HG03064 (cell line): ENCODE measurements around the gene CLSTN2.

Source experiments
- ATAC-seq: cut with Tn5 transposase; IDR thresholded peaks from one replicate; pipeline ENCODE4 v1.9.1; 2021; ENCODE audit warnings: low read depth; ENCODE audit not compliant: unreplicated experiment

CLSTN2 gene

GRCh38 chr3:140089403-140090072 lies 154.6 kb downstream of the CLSTN2 start:
- no peak for ATAC-seq

- no peak for ATAC-seq
Measured at GRCh38 chr3:140091143-140091542, 156.2 kb downstream of the CLSTN2 start.

- ATAC-seq: no peak
Measured at GRCh38 chr3:140092848-140093536, 158.0 kb downstream of the CLSTN2 start.

- no peak for ATAC-seq
Measured at GRCh38 chr3:140093742-140094141, 158.8 kb downstream of the CLSTN2 start.

DNA sequence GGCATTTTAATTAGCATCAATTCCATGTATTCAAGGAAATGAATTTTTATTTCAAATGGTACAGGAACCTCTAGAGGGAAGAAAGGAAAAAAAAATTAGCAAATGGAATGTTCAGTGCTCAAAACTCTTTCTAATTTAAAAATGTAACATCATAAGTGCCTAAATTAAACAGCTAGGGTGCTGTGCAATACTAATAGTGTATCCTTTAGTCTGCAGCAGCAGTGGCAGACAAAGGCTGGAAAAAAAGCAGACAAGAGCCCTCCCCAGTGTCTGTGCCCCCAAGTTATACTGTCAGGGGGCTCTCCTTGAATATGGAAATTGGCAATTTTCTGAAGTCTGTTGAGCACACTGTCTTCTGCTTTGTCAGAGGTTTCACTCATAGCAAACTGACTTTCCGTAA lies 159.5 kb downstream of the CLSTN2 start:
- ATAC-seq: no peak

GRCh38 chr3:140096037-140096436 lies 161.1 kb downstream of the CLSTN2 start:
- ATAC-seq: no peak

DNA sequence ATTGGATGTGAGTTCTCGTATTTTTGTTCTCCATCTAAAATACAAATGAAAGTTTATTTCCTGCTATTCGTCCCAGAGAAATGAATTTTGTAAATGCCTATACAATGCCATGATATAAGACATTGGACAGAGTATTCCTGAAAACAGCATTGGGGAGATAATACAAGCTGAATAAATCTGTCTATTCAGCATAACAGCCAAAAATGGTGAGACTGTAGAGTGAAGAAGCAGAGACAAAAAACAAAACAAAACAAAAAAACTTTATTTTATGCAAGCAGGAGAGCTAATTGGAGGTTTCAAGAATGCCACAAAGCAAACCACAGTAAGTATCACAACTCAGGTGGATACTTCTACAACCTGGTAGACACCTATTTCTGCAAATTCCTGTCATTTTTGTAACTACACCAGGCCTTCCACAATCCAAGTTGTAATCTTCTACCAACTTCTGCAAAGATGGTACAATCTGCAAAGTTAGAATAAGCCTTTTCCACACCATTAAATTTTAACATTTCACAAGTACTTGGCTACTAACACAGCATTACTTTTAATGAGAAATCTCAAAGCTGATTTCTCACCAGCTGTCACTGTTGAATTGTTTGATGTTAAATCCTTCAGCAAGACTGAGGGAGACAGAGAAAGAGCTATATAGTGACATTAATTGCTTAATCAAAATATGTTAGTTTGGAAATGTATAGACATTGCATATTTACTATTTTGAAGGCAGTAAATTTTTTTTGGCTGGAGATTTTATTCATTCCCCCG lies 163.1 kb downstream of the CLSTN2 start:
- no peak for ATAC-seq

GRCh38 chr3:140100479-140100878 lies 165.5 kb downstream of the CLSTN2 start:
- no peak for ATAC-seq

- ATAC-seq: no peak
Measured at GRCh38 chr3:140103166-140103565, 168.2 kb downstream of the CLSTN2 start.

DNA sequence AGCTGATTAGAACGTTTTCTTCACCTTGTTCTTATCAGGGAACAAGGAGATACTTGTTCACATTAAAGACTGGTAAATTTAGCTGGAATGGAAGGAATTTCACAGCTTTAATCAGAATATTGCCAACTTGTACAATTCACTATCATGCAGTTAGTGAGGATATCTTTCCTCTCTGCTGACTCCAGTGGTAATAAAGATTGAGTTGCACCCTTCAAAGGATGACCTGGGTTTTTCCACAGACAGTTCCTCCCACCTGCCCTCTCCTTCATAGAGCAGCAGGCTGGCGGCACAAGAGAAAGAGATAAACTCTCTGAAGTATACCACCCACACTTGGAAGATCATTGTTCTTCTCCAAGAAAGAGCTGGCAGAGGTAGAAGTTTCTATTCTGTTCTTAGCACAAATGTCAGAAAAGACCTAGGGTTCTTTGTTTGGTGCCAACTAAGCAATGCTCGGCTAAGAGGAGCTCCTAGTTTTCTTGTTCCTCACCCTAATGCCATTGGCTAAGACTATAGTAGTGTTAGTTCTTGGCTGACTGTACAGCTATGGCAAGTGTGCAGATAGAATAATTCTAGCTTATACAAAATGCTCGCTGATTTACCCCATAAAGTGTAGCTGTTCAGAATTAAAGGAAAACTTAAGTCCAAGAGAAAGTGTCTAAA lies 169.1 kb downstream of the CLSTN2 start:
- ATAC-seq: no peak

DNA sequence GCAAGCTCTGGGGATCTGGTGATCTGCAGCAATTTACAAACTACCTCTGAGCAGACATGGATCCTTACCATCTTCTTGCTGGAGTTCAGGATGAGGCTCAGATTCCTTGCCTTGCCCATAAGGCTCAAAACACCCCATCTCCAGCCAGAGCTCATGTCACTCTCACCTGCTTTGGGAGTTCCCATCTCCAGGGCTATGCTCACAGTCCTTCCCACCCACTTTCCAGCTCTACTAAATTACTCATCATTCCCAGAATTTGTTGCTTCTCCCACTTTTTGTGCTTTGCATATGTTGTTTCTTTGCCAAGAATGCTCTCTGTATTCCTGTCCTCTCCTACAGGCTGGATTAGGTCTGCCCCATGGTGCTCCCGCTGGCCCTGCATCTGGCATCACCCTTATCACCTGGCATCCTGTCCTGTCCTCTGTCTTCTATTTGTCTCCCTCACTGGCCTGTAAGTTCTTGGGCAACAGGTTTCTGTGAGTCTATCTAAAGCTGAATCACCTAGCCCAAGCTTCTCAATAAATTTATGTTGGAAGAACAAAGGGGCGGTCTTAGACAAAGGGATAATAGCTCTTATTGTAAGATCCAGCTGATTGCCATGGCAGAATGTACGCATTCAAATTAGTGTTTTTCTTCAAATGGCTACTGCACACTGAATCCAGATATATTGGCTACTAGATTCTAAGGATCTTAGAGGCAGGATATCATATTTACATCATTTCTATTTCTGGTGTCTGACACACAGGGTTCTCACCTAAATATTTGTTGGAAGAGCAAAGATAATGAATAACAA lies 179.2 kb downstream of the CLSTN2 start:
- ATAC-seq: no peak

GRCh38 chr3:140114789-140115080 lies 179.8 kb downstream of the CLSTN2 start:
- ATAC-seq: no peak

DNA sequence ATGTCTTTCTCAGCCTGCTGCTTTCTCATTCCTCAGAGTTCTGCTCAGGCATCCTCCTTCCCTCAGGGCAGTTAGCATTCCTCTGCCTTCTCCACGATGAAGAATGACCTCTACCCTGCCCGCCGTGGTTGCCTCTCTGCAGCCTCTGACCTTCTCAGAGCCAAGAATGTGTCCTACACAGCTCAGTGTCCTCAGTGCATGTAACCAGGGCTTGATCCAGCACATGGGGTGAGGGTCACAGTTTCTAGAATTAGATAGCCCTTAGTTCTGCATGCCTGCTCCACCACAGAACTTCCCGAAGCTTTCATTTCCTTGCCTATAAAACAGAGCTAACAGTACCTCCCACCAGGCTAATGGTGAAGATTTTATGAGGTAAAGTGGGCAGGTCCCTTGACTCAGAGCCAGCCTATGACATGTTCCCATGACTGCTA lies 182.1 kb downstream of the CLSTN2 start:
- no peak for ATAC-seq

- no peak for ATAC-seq
Measured at GRCh38 chr3:140122183-140122582, 187.2 kb downstream of the CLSTN2 start.

DNA sequence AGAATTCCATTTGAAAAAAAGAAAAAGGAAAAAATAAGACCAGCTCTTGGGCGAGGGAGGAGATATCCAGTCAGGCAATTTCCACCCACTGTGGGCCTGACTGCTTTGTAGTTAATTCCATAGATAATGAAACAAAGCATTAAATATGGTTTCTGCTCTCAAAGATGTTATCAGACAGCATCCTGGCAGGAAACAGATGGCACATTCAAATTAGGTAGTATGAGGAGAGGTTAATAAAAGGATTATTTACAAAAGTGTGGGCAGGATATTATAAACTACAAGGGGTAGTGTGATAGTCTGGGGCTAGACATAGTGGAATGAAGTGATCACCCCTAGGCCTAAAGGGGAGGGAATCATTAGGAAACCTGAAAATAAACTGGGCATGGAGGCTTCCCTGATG lies 193.2 kb downstream of the CLSTN2 start:
- ATAC-seq: no peak

GRCh38 chr3:140128631-140129030 lies 193.6 kb downstream of the CLSTN2 start:
- no peak for ATAC-seq

- no peak for ATAC-seq
Measured at GRCh38 chr3:140129768-140130284, 194.8 kb downstream of the CLSTN2 start.

GRCh38 chr3:140131895-140132294 lies 196.9 kb downstream of the CLSTN2 start:
- no peak for ATAC-seq

- no peak for ATAC-seq
Measured at GRCh38 chr3:140134231-140134965, 199.4 kb downstream of the CLSTN2 start.

GRCh38 chr3:140135461-140135860 lies 200.5 kb downstream of the CLSTN2 start:
- ATAC-seq: no peak
